GM19240 (cell line): ENCODE data around the gene VEGFB.
"Not testable (repeated sequence)": the region's sequence is repeated elsewhere in the genome, so short reads cannot be mapped to it uniquely, and the experiment has no call there.

ENCODE experiments used
- DNase-seq: peaks from one replicate; pipeline ENCODE4 v3.0.0; 2011; ENCODE audit warnings: low spot score; ENCODE audit not compliant: insufficient read length

The VEGFB gene

DNA sequence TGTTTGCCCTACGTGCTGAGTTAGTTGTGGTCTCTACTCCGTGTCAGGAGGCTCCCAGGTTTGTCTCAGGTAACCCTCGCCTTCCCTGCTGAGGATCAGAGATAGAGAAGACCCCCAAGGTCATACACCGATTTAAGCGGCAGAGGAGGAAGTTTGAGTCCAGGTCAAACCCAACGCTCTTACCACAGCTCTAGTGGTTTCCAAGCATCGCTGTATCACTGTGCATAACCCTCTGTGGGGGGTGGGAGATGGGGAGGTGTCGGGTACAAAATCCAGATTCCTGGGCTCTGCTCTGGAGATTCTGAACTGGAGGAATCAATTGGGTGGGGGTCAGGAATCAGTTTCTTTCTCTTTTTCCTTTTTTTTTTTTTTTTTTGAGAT, 3.4 kb upstream of the VEGFB start:
- DNase-seq = no peak

DNA sequence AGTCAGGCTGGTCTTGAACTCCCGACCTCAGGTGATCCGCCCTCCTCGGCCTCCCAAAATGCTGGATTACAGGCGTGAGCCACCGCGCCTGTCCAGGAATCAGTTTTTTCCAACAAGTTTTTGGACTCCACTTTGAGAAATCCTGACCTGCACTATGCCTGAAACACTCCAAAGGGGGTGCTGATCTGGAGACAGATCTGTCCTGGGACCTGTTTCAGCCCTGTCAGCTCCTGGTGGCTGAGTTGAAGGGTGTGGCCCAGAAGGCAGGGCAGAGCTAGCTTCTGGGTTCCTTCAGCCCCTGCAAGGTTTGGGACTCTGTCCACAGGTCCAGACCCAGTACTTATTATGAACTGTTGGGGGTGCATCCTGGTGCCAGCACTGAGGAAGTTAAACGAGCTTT, 2.8 kb upstream of the VEGFB start:
- DNase-seq = no peak

DNA sequence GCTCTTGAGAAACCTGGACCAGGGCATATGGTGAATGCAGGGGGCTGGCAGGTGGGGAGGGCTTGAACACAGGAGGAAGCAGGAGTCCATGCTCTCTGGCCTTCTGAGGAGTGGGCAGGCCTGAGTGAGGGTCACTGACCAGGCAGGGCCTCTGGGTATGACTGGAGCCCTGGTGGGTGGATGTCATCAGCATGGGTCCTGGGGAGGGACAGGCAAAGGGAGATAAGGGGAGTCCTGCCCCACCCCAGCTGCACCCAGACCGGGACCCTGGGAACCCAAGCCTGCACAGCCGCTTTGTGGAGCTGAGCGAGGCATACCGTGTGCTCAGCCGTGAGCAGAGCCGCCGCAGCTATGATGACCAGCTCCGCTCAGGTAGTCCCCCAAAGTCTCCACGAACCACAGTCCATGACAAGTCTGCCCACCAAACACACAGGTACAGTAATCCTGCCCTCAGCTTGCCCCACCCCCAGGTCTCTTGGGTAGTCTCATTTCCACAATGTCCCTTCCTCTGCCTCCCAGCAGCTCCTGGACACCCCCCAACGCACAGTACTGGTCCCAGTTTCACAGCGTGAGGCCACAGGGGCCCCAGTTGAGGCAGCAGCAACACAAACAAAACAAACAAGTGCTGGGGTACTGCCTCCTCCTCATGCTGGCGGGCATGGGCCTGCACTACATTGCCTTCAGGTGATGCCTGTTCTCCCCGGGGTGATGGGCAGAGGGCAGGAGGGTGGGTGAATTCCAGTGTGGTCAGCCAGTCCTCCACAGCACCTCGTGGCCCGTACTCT, 2.0 kb upstream of the VEGFB start:
- no peak for DNase-seq

- DNase-seq = no peak
These were observed 1.4 kb upstream of the VEGFB start for GRCh38 chr11:64232967-64233315.

DNA sequence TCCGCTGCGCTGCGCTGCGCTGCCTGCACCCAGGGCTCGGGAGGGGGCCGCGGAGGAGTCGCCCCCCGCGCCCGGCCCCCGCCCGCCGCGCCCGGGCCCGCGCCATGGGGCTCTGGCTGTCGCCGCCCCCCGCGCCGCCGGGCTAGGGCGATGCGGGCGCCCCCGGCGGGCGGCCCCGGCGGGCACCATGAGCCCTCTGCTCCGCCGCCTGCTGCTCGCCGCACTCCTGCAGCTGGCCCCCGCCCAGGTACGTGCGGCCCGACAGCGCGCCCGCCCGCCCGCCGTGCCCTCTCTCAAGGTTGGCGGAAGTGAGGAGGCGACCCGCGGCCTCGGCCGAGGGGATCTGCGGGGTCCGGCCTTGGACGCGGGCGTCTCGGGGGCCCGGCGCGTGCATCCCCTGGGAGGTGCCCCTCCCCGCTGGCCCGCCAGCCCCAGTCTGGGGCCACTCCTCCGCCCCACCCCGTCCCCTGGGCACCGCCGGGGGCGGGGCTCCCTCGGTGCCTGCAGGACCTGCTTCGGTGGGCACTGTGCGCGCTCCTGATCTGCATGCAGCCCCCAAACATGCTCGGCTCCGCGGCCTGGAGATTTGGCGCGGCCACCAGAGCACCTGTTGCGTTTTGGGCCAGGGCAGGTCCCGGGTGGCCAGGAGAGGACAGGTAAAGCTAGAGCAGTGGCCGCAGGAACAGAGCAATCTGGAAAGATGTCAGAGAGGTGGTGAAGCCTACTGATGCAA, 429 bp downstream of the VEGFB start:
- no peak for DNase-seq

- no peak for DNase-seq
These were observed 1.2 kb downstream of the VEGFB start for GRCh38 chr11:64235437-64236161.

- no peak for DNase-seq
These were observed 3.1 kb downstream of the VEGFB start for GRCh38 chr11:64237484-64237951.

DNA sequence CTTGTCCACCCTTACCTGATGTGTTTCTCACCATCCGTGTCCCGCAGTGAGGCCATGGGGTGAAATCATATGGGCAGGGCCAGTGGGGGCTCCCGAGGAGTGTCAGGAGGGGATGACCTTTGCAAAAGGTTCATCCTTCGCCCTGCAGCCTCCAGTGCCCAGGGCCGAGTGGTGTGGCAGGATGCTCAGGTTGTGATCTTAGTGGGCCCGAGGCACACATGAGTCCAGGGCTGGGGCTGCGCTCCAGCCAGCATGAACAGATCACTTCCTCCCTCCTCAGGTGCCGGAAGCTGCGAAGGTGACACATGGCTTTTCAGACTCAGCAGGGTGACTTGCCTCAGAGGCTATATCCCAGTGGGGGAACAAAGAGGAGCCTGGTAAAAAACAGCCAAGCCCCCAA, 3.7 kb downstream of the VEGFB start:
- no peak for DNase-seq

DNA sequence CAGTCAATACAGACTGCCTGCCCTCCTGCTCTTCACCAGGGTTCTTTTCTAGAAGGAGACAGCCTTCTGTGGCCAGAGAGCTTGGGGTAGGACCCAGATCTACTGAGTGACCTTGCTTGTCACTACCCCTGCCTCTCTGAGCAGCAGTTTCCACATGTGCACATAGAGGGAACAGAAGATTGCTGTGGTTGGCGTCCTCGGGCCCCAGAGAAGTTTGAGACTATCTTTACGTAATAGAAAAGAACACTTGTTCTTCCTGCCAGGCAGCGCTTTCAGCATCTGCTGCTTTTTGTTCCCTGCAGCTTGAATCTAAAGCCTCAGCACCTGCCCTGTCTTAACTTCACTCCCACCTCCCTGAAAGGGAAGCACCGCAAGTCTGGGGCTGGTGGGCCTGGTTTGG, 4.6 kb downstream of the VEGFB start:
- no peak for DNase-seq

DNA sequence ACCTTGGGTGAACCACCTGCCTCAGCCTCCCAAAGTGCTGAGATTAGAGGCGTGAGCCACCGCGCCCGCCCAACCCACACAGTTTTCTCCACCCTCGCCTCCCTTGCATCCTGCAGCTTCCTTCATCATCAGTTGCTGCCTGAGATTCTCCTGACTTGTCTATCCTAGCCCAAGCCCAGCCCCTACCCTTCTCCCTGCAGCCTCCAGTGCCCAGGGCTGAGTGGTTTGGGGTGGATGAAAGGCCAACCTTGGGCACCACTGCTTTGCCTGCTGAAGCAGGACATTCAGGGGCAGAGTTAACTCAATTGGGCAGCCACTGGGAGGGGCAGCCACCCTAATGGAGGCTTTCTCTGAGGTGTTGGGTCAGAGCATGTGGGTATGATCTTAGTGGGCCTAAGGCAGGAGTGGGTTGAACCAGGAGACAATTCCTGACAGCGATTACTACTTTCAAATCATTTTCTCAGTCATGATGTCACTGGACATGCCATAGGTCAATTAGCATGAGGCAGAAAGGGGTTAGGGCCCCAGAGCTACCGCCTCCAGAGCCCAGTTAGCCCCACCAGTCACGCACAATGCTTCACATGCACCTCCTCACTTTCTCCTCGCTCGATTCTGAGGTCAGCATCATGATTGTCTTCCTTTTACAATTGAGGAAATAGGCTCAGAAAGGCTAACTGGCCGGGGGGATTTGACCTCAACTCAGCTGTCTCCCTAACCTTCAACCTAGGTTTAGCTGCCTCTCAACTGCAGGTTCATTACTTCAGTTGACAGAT, 5.5 kb downstream of the VEGFB start:
- no peak for DNase-seq

DNA sequence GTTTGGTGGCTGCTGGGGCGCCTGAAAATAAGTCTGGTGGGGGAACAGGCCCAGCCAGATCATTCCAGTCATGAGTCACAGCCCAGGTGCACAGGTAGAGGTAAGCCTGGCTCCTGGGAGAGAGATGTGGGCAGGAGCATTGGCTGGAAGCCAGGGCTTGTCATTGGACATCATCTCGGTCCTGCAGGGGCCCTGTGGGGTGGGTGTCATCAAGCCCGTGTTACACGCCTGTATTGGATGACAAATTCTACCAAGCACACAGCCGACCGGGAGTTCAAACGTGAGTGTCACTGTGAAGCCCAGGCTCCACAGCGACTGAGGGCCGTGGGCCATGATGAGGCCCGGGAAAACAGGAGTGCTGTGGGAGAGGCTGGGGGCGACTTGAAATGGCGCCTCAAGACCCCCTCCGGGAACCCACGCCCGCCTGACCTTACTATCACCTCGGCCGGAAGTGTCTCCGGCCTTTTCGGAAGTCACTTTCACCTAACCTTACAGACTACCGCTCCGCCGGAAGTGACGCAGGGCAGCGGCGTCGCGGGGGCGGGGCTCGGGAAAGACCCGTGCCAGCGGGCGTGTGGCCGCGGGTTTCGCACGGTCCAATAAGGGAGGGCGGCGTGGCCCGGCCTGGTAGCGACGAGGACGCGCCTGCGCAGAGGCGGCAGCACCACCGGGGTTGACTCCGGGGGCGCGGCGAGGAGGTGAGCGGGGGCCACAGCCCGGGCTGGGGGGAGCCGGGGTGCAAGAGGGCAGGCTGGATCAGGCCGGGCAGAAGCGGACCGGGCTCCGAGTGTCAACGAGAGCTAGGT, 6.3 kb downstream of the VEGFB start, which contains the start of gene FKBP2:
FKBP2 (plus strand) TSS at position 661 of the 806 bp plus-strand sequence. CDS start 1,293 bp downstream, outside the sequence.
- peak; percentile 94 for DNase-seq

GRCh38 chr11:64241241-64241490, 6.8 kb downstream of the VEGFB start:
- no peak for DNase-seq

- DNase-seq = peak; percentile 85
These were observed 7.3 kb downstream of the VEGFB start for GRCh38 chr11:64241491-64242374.

- DNase-seq = no peak
These were observed 9.0 kb downstream of the VEGFB start for GRCh38 chr11:64243236-64243854.

DNA sequence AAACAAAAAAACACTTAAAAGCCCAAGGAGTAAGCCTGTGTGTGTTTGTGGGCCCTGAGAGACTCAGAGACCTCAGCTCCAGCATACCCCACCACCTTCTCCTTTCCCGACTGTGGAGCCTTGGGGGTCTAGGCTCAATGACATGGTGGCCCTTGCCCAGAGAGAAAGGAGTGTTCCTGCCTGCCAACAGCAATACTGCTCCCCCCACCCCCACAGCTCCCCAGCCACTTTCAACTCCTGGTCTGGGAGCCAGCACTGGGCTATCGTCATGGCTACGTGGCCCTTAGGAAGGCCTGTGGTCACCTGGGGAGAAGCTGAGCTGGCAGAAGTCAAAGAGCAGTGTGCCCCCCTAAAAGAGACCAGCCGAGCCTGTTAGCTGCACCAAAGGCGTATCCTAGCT, 9.7 kb downstream of the VEGFB start:
- no peak for DNase-seq

DNA sequence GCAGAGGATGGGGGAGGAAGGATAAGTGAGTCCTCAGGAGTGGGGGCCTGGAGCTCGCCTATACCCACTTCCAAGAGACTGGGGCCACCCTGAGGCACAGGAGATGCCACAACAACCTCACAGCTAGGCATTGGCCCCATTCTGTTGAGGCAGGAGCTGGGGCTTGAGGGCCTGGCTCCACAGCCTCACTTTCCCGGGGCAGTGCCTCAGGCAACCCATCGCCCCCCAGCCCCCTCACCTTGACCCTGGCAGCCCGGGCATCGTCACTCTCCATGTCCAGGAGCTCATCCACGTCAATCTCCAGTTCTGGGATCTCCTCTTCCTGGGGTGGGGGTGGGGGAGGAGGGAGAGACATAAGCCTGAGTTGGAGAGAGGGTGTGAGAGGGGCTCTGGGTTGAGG, 10.6 kb downstream of the VEGFB start:
- DNase-seq = no peak

- DNase-seq = no peak
These were observed 11.0 kb downstream of the VEGFB start for GRCh38 chr11:64245401-64245796.

- DNase-seq = no peak
These were observed 11.6 kb downstream of the VEGFB start for GRCh38 chr11:64245797-64246620.

DNA sequence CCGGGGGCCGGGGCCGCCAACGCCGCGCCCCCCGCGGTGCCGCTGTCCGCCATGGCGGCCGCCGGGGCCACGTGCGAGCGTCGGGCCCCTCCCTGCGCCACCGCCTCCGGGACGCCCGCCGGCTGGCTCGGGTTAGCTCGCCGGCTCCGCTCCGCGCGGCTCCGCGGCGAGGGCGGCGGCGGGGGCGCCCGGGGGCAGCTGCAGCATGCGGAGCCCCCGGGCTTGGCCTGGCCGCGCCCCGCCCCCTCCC, 12.2 kb downstream of the VEGFB start:
- DNase-seq = not testable (repeated sequence)
